Suprapubic skin (tissue), 4 donors: Measurements from ENCODE around the gene DENND6B. TPM values are rescaled to one million over a fixed set of nuclear protein-coding genes. Genes with fewer than 3 reads are reported as not detected.

ENCODE experiments used
- DNase-seq, 2 donors: peaks; one replicate each; pipeline ENCODE4 v3.0.0-alpha.2; 2019; ENCODE audit warnings: low spot score in 2 of 2
- H3K27ac ChIP-seq: fragments of 200-600 bp; sonication (generic); one replicate; pipeline ENCODE4 v1.5.1; 2019
- H3K27me3 ChIP-seq: fragments of 200-600 bp; sonication (generic); one replicate; pipeline ENCODE4 v1.5.1; 2019
- H3K36me3 ChIP-seq: fragments of 200-600 bp; sonication (generic); one replicate; pipeline ENCODE4 v1.5.1; 2019
- H3K4me1 ChIP-seq: fragments of 200-600 bp; sonication (generic); one replicate; pipeline ENCODE4 v1.5.1; 2019
- H3K4me3 ChIP-seq: fragments of 200-600 bp; sonication (generic); one replicate; pipeline ENCODE4 v1.5.1; 2019; ENCODE audit warnings: mild to moderate bottlenecking
- H3K9me3 ChIP-seq: fragments of 200-600 bp; sonication (generic); one replicate; pipeline ENCODE4 v1.5.1; 2019
- EP300 ChIP-seq: sonication (generic); formaldehyde crosslinking; IDR thresholded peaks from one replicate; pipeline ENCODE4 v1.6.1; 2017; ENCODE audit warnings: antibody characterized with exemption
- POLR2A ChIP-seq, 2 donors: fragments of 450-650 bp; IDR thresholded peaks; one replicate each; pipeline ENCODE4 v1.6.1; 2017; ENCODE audit warnings: antibody characterized with exemption in 2 of 2, mild to moderate bottlenecking in 2 of 2, moderate library complexity in 2 of 2
- POLR2AphosphoS5 ChIP-seq, 3 donors: sonication (generic); formaldehyde crosslinking; IDR thresholded peaks; one replicate each; pipeline ENCODE4 v1.6.1; 2017; ENCODE audit warnings: antibody characterized with exemption in 3 of 3
- WGBS: methylation state at CpG from one replicate; pipeline ENCODE4 v1.1.5; 2018; 5-methylcytosine and 5-hydroxymethylcytosine counted together
- total RNA-seq, 4 donors: library from RNA; depleted of rRNA; stranded (reverse); fragments of >200 nt; gene quantifications; one replicate each; pipeline ENCODE4 v1.1.0, GENCODE V29; 2016
- TF ChIP-seq, protein P1 (sequence below), 2 donors: fragments of 200-600 bp in 1 of 2; fragments of 450-650 bp in 1 of 2; sonication (generic) in 1 of 2; IDR thresholded peaks; one replicate each; pipeline ENCODE4 v1.5.1; 2016 to 2019; ENCODE audit warnings: antibody characterized with exemption in 2 of 2, mild to moderate bottlenecking in 1 of 2, moderate library complexity in 1 of 2

The DENND6B gene
- total RNA-seq, 4 donors from 2014 or later = 3.3 to 5.4 (median 3.4) TPM

DNA sequence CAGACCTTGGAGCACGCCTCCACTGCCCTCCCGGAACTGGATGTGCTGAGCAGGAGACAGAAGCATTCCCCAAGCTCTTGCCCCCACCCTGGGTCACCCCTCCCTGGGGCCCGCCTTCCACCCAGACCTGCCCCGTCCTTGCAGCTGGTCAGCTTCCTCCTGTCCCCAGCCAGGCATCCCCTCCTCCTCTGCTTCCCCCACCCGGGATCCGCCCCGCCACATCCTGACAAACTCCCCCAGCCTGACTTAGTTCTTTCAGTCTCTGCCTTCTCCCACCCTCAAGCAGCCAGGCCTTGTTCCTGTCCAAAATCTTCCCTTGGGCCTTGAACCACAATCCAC lies 18.2 kb downstream of the DENND6B start:
- WGBS = 45% methylated on average over 5 of the region's 7 CpGs
- Histone ChIP-seq H3K9me3 (no peaks in the 10 kb centered on the region), H3K4me1 (peaks cover 50% of the 10 kb centered on the region), H3K27ac (peak overlapping the region; percentile 71), H3K27me3 (no peaks in the 10 kb centered on the region), H3K4me3 (no peak overlapping the region), H3K36me3 (no peaks in the 10 kb centered on the region)
- no peak for DNase-seq
- TF ChIP-seq POLR2AphosphoS5 (IDR thresholded peaks at IDR 0.05) = no peak
- no peak for TF ChIP-seq POLR2A (IDR thresholded peaks at IDR 0.05)

DNA sequence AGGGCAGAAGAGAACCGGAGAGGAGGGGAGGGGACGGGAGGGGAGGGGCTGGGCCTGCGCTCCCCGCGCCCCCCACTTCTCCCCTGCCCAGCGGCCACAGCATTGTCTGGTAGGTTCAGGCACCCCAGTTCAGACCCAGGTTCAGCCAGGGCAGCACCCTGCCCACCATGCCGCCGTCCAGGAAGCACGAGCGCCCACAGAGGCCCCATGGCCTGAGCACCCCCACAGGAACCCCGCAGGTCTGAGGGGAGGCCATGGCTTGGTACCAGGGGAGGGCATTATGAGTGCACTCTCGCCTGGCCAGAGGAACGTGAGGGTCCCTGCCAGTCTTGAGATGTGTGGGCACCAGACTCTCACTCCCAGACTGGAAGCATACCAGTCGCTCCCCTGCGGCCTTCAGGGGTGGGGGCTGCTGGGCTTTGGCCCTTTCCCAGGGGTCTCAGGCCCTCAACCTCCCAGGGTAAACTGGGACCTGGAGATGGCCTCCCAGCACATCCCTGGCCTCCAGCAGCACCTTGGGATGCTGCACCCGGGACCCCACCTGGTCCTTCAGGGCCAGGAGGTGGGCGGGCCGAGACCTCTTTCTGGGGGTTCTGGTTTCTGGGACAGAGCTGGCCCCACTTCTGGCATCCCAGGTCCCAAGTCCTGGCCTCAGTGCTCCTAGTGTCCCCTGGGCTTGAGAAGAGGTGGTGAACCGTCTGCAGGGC lies 18.8 kb downstream of the DENND6B start:
- Histone ChIP-seq H3K9me3 (no peaks in the 10 kb centered on the region), H3K27me3 (no peaks in the 10 kb centered on the region), H3K4me3 (peak overlapping the region; percentile 2), H3K36me3 (no peaks in the 10 kb centered on the region), H3K4me1 (peaks cover 55% of the 10 kb centered on the region), H3K27ac (peak overlapping the region; percentile 71)
- DNase-seq = no peak
- TF ChIP-seq POLR2A (IDR thresholded peaks at IDR 0.05) (no peak), EP300 (no peak), POLR2AphosphoS5 (IDR thresholded peaks at IDR 0.05) (no peak)
- 36% methylated on average over 8 of the region's 19 CpGs for WGBS

DNA sequence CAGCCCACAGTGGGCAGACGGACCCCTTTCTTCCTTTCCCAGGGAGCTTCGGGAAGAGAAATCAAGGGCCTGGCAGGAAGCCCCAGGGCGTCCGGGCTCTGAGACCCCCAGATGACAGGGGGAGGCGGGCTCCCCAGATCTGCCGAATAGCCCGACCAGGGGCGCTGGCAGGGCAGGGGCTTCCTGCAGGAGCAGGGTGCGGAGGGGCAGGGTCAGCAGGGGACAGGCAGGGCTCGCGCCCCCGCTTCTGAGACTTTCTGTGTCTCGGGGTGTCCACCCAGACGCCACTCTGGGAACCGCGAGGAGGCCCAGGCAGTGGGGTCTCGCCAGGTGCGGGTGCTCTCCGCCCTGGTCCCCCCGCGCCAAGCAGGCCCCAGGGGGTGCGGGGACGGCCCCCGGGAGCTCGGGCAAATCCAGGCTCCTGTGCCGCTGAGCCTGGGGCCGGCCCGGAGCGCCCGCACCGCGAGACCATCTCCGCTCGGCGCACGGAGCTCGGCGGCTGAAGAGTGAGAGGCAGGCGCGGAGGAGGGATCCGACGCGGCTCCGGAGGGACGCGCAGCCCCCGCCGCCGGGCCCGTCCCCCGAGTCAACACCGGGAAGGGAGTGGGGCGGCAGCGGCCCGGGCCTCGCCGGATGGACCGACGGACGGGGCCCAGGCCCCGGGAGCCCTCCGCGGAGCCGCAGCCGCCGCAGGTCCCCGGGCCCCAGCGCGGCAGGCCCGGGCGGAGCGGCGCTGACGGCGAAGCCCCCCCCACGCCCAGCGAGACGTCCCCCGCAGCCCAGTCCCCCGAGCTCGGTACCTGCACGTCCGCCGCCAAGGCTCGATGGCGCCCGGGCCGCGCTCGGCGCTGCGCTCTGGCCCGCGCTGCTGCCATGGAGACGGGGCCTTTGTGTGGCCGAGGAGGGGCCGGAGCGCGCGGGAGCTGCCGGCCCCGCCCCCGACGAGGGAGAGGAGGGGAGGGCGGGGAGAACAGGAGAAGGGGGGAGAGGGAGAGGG lies 19.8 kb downstream of the DENND6B start, which contains the start of gene PLXNB2:
TSS of gene PLXNB2 (minus strand) at position 894 of the 997 bp plus-strand sequence. CDS start 17,062 bp downstream, outside the sequence.
- 1% methylated on average over 30 of the region's 105 CpGs for WGBS
- Histone ChIP-seq H3K27ac (peak within 1 kb of the TSS; percentile 96), H3K36me3 (no peaks in the 10 kb centered on the region), H3K9me3 (no peaks in the 10 kb centered on the region), H3K4me3 (peak within 1 kb of the TSS; percentile 94), H3K27me3 (no peaks in the 10 kb centered on the region), H3K4me1 (peaks cover 65% of the 10 kb centered on the region)
- DNase-seq = no peak
- TF ChIP-seq POLR2AphosphoS5 (IDR thresholded peaks at IDR 0.05) = no peak

DNA sequence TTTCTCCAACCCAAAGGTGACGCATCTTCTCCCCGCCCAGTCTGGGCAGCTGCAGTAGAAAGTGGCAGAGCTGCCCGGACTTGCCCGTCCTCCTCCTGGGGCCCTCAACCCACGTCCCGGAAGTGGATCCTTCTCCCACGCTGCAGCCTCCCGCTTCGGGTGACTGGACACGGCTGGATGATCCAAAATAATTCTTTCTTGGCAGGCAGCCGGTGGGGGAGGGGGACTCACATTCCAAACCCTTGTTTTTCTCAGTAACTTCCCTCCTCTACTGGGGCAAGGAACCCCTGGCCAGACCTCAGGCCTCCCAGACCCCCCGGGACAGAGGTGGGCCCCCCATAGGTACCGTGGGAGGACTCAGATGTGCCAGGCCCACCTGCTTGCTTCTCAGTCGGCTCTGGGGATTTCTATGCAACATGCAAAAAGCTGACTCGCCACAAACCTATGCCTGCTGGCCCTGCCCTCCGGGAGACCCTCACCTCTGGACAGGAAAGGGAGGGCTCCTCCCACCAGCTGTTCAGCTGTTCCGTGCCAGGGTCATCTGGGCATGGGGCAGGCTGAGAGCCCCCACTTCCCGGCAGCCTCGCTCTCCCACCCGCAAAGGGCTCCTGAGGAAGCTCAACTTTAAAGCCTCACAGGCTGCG lies 20.8 kb downstream of the DENND6B start:
- DNase-seq = peak; percentile 90 to 91
- TF ChIP-seq EP300 = no peak
- TF ChIP-seq POLR2A (IDR thresholded peaks at IDR 0.05) = no peak
- TF ChIP-seq POLR2AphosphoS5 (IDR thresholded peaks at IDR 0.05) = peak in 2 of 3 donors; percentile 68 to 83
- TF ChIP-seq, protein P1, sequence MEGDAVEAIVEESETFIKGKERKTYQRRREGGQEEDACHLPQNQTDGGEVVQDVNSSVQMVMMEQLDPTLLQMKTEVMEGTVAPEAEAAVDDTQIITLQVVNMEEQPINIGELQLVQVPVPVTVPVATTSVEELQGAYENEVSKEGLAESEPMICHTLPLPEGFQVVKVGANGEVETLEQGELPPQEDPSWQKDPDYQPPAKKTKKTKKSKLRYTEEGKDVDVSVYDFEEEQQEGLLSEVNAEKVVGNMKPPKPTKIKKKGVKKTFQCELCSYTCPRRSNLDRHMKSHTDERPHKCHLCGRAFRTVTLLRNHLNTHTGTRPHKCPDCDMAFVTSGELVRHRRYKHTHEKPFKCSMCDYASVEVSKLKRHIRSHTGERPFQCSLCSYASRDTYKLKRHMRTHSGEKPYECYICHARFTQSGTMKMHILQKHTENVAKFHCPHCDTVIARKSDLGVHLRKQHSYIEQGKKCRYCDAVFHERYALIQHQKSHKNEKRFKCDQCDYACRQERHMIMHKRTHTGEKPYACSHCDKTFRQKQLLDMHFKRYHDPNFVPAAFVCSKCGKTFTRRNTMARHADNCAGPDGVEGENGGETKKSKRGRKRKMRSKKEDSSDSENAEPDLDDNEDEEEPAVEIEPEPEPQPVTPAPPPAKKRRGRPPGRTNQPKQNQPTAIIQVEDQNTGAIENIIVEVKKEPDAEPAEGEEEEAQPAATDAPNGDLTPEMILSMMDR (IDR thresholded peaks at IDR 0.05) = no peak
- Histone ChIP-seq H3K36me3 (no peaks in the 10 kb centered on the region), H3K4me1 (peaks cover 75% of the 10 kb centered on the region), H3K27ac (peak overlapping the region; percentile 96), H3K27me3 (no peaks in the 10 kb centered on the region), H3K9me3 (no peaks in the 10 kb centered on the region), H3K4me3 (peak overlapping the region; percentile 94)
- 2% methylated on average over 14 of the region's 21 CpGs for WGBS

DNA sequence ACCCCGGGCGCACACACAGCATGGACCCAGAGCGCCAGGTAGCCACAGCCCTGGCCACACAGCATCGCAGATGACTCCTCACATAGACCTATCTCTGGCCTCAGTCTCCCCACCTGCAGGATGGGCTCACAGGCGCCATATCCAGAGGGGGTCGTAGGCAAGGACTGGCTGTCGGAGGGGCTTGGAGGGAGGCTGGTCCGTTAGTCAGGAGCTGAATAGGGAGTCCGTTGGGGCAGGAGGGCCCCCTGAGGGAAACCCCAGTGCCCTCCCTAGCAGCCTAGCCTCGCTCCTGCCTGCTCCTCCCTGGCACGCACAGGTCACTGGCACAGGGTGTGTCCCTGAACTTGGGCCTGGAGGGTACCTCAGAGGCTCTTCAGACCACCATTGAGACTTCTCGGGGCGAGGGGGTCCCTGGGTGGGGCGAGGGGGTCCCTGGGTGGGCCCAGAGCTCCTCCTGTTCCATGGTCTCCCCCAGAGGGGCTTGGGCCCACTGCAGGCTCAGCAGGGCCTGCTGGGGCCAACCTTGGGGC lies 21.4 kb downstream of the DENND6B start:
- no peak for TF ChIP-seq POLR2AphosphoS5 (IDR thresholded peaks at IDR 0.05)
- TF ChIP-seq POLR2A (IDR thresholded peaks at IDR 0.05) = no peak

DNA sequence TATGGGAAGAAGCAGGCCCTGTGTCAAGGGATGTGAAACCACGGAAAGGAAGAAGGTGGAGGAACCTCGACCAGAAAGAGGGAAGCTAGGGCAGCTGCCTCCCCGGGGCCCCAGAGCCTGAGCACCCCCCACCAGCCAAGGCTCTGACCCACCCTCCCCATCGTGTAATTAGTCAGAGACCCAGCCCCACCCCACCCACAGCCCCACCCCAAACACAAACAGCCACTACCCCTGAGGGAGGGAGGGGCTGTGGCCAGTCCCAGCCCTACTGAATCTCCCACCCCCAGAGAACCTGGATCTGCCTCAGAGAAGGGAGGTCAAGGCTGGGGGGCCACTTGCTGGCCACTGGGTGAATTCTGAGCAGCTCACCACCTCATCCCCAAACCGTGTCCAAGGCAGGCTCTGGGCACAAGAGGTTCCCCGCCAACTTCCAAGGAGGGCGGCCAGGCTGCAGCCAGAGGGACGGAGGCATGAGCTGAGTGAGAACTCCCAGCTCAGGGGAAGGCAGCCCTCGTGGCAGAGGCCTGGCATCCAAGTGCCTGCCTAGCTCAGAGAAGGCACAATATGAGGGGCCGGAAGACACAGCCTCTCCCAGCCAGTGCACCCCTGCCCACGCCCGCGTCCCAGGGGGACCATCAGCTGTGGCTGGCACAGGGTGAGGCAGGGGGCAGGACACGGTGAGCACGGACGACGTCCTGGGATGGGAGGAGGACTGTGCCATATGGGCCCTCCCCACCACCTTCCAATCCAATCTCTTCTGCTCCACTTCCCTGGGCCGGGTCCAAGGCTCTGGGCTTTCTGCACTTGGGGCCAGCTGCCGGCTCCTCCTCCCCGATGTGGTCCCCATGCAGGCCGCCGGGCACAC lies 22.1 kb downstream of the DENND6B start:
- H3K4me3 ChIP-seq = peak overlapping the region; percentile 94
- TF ChIP-seq POLR2A (IDR thresholded peaks at IDR 0.05) = no peak
- TF ChIP-seq POLR2AphosphoS5 (IDR thresholded peaks at IDR 0.05) = no peak
- TF ChIP-seq, protein P1 (IDR thresholded peaks at IDR 0.05) = no peak
- no peak for TF ChIP-seq EP300
- 22% methylated on average over 7 of the region's 22 CpGs for WGBS

More for the DNA sequence above, 21.4 kb downstream of the DENND6B start:
- peaks cover 81% of the 10 kb centered on the region for H3K4me1 ChIP-seq
- H3K9me3 ChIP-seq = no peaks in the 10 kb centered on the region
- H3K27ac ChIP-seq = peak overlapping the region; percentile 96
- no peaks in the 10 kb centered on the region for H3K27me3 ChIP-seq
- no peaks in the 10 kb centered on the region for H3K36me3 ChIP-seq
- H3K4me3 ChIP-seq = peak overlapping the region; percentile 94
- no CpG with 5 or more reads among the region's 14 CpGs for WGBS
- DNase-seq = no peak

More for the DNA sequence above, 22.1 kb downstream of the DENND6B start:
- H3K27me3 ChIP-seq = no peaks in the 10 kb centered on the region
- no peaks in the 10 kb centered on the region for H3K36me3 ChIP-seq
- DNase-seq = no peak
- peaks cover 87% of the 10 kb centered on the region for H3K4me1 ChIP-seq
- no peaks in the 10 kb centered on the region for H3K9me3 ChIP-seq
- H3K27ac ChIP-seq = peak overlapping the region; percentile 96
